ENCODE results near the gene MEGF10. TPM values are rescaled to one million over a fixed set of nuclear protein-coding genes. Genes with fewer than 3 reads are reported as not detected.

The MEGF10 gene
- total and polyA plus RNA-seq, 7 donors = under 0.01 to 3.6 (median 1.7) TPM; not detected in 1

- H3K36me3 ChIP-seq = no peaks in the 10 kb centered on the region
These were observed 77.4 kb downstream of the MEGF10 start for GRCh38 chr5:127367946-127368465.

GRCh38 chr5:127369796-127370195 is 79.2 kb downstream of the MEGF10 start:
- TF ChIP-seq POLR2A (IDR thresholded peaks at IDR 0.05) (no peak), EP300 (IDR thresholded peaks at IDR 0.05) (no peak), POLR2AphosphoS5 (IDR thresholded peaks at IDR 0.05) (no peak), CTCF (IDR thresholded peaks at IDR 0.05) (no peak)
- 47 to 73% methylated on average over 4 of the region's 4 CpGs for WGBS, 2 donors

More at GRCh38 chr5:127367946-127368465, 77.4 kb downstream of the MEGF10 start:
- TF ChIP-seq POLR2A (IDR thresholded peaks at IDR 0.05) (no peak), EP300 (IDR thresholded peaks at IDR 0.05) (no peak), CTCF (IDR thresholded peaks at IDR 0.05) (no peak), POLR2AphosphoS5 (IDR thresholded peaks at IDR 0.05) (no peak)
- intact Hi-C loops (cut with DNase I) = no loop called here
- Histone ChIP-seq H3K4me1 (peaks cover 0 to 6% (median 0%) of the 10 kb centered on the region in 4 donors), H3K4me3 (no peak overlapping the region), H3K27me3 (no peaks in the 10 kb centered on the region), H3K9me3 (no peaks in the 10 kb centered on the region), H3K27ac (no peak overlapping the region)
- 19 to 64% methylated on average over 1 of the region's 1 CpG for WGBS, 2 donors
- no peak for DNase-seq

GRCh38 chr5:127370631-127371030 is 80.0 kb downstream of the MEGF10 start:
- 77 to 84% methylated on average over 8 of the region's 8 CpGs for WGBS, 2 donors
- no peak overlapping the region for H3K27ac ChIP-seq
- no peaks in the 10 kb centered on the region for H3K36me3 ChIP-seq
- no peak overlapping the region for H3K4me3 ChIP-seq
- H3K4me1 ChIP-seq = peaks cover 0 to 6% (median 0%) of the 10 kb centered on the region in 4 donors
- intact Hi-C loops (cut with DNase I) = no loop called here
- DNase-seq = no peak
- H3K27me3 ChIP-seq = no peaks in the 10 kb centered on the region
- no peak for TF ChIP-seq EP300 (IDR thresholded peaks at IDR 0.05)
- no peak for TF ChIP-seq POLR2AphosphoS5 (IDR thresholded peaks at IDR 0.05)
- TF ChIP-seq POLR2A (IDR thresholded peaks at IDR 0.05) = no peak
- no peak for TF ChIP-seq CTCF (IDR thresholded peaks at IDR 0.05)
- H3K9me3 ChIP-seq = no peaks in the 10 kb centered on the region

More at GRCh38 chr5:127369796-127370195, 79.2 kb downstream of the MEGF10 start:
- no peaks in the 10 kb centered on the region for H3K27me3 ChIP-seq
- H3K9me3 ChIP-seq = no peaks in the 10 kb centered on the region
- no peak overlapping the region for H3K27ac ChIP-seq
- intact Hi-C loops (cut with DNase I) = no loop called here
- no peak for DNase-seq
- H3K4me3 ChIP-seq = no peak overlapping the region
- peaks cover 0 to 6% (median 0%) of the 10 kb centered on the region in 4 donors for H3K4me1 ChIP-seq
- no peaks in the 10 kb centered on the region for H3K36me3 ChIP-seq

GRCh38 chr5:127373858-127374491 is 83.4 kb downstream of the MEGF10 start:
- no peak overlapping the region for H3K27ac ChIP-seq
- H3K27me3 ChIP-seq = no peaks in the 10 kb centered on the region
- H3K36me3 ChIP-seq = no peaks in the 10 kb centered on the region
- H3K4me3 ChIP-seq = no peak overlapping the region
- H3K4me1 ChIP-seq = no peaks in the 10 kb centered on the region
- no peaks in the 10 kb centered on the region for H3K9me3 ChIP-seq
- WGBS, 2 donors = 72 to 80% methylated on average over 6 of the region's 6 CpGs
- TF ChIP-seq POLR2A (IDR thresholded peaks at IDR 0.05) (no peak), EP300 (IDR thresholded peaks at IDR 0.05) (no peak), POLR2AphosphoS5 (IDR thresholded peaks at IDR 0.05) (no peak), CTCF (IDR thresholded peaks at IDR 0.05) (no peak)
- no peak for DNase-seq
- intact Hi-C loops (cut with DNase I) = no loop called here

All from sigmoid colon (tissue), 7 donors.